ENCODE results near the gene AMER2. TPM values are rescaled to one million over a fixed set of nuclear protein-coding genes. Genes with fewer than 3 reads are reported as not detected.

The AMER2 gene
- not detected in 2 replicates for total RNA-seq

DNA sequence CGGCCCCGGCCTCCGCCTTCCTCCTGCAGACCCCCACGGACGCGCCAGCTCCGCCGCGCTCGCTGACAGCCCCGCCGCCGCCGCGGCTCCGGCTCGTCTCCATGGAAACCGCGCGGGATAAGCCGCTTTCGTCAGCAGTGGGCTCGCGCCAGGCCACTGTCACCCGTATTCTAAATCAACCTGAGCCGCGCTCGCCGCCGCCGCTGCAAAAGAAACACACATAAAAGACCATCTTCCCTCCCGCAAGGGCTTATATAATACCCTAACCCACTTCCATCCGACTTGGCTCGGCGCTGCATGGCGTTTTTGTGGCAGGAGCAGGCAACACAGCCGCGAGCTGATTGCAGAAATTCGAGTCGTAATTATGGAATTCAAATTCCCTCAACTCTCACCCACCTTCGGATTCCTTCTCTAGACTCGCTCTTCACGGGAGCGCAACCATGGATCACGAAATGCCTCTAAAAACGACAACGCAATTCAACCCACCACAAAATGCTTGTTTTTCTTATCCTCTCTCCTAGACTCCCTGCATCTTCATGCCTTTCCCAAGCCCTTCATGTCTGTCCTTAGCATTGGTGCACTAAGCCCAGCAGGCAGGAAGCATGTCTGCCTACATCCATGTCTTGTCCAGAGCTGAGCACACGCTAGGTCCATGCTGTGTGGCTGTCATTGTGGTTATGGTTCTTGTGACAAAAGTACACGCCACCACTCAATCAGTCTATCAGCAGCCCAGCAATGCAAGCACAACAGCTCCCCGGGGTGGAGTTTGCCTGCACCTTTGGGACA, at the start of gene AMER2:
TSS of gene AMER2 (minus strand) at position 772 of the 786 bp plus-strand sequence. CDS start at position 103, 669 bp downstream.

Other genes starting within 250 kb of the AMER2 start
- gene PABPC3, start 76.2 kb downstream of the AMER2 start, total RNA-seq, result under 0.01 and 0.21 TPM in 2 replicates
- gene MTMR6, start 115.2 kb upstream of the AMER2 start, total RNA-seq, result 20.7 and 31.6 TPM in 2 replicates
- 144 and 145 TPM in 2 replicates for gene NUP58, start 129.3 kb upstream of the AMER2 start, total RNA-seq
- under 0.01 and 2.2 TPM in 2 replicates for gene ATP8A2, start 199.7 kb upstream of the AMER2 start, total RNA-seq